Inflammatory macrophage treated with lipopolysaccharide for 1 hour (primary cell): ENCODE data around the gene FBXW7.

Source experiments
- DNase-seq, 2 donors: peaks; one replicate each; pipeline ENCODE4 v3.0.0-alpha.2; 2020 to 2022

Gene FBXW7

GRCh38 chr4:152421576-152421975, 114.3 kb downstream of the FBXW7 start:
- DNase-seq: no peak

GRCh38 chr4:152419809-152420208, 116.1 kb downstream of the FBXW7 start:
- no peak for DNase-seq

- no peak for DNase-seq
These were observed 118.2 kb downstream of the FBXW7 start for GRCh38 chr4:152417673-152418072.

DNA sequence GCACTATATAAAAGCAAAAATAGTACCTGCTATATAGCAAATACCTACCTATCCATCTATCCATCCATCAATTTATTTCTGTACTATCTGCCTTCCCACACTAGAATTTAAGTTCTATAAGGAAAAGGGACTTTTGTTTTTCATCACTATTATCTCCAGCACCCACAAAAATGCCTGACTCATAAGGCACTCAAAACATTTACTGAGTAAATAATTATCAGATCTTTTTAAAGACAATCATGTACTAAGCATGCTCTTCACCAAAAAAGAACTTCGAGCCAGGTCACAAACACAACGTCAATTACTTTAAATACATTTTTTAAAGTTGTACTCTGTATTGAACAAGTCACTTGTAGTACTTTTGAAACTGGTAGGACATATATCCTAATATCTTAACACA, 119.9 kb downstream of the FBXW7 start:
- DNase-seq: no peak

GRCh38 chr4:152408514-152409327, 127.2 kb downstream of the FBXW7 start:
- DNase-seq: peak; percentile 58 to 85

DNA sequence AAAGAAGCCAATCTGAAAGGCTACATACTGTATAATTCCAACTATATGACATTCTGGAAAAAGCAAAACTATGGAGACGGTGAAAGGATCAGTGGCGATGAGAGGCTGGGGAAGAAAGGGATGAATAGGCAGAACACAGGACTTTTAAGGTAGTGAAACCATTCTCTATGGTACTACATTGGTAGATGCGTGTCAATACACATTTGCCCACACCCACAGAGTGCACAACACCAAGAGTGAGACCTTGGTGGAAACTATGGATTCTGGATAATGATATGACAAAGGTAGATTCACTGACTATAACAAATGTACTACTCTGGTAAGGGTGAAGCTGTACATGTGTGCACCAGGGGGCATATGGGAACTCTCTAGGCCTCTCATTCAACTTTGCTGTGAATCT, 134.5 kb downstream of the FBXW7 start:
- no peak for DNase-seq

DNA sequence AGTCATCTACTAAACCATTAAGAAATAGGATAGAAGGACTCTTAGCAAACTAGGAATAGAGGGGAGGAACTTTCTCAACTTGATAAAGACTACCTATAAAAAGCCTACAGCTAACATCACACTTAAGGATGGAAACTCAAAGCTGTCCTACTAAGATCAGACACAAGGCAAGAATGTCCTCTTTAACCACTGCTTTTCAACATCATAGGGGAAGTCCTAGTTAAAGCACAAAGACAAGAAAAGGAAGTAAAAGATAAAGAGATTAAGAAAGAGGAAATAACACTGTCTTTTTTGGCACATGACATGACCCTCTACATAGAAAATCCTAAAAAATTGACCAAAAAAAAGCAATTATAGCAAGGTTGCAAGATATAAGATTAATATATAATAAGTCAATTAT, 136.6 kb downstream of the FBXW7 start:
- peak; percentile 55 to 59 for DNase-seq

- DNase-seq: peak in 1 of 2 donors; percentile 30
These were observed 137.8 kb downstream of the FBXW7 start for GRCh38 chr4:152398060-152398459.

DNA sequence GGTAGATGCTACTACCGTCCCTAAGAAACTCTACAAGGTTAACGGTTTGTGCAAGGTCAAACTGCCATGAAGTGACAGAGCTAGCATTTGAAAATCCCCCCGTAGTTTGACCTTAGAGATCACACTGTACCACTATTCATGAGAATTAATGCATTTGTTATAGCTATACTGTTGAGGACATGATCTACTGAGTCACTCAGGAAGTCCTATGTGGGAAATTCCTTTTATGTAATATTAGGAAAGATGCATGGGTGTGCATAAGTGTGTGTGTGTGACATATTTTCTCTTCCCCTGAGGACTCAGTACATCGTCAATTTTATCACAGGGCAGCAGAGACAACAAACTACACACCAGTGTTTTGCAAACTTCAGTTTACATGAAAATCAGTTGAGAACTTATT, 141.1 kb downstream of the FBXW7 start:
- DNase-seq: peak; percentile 72 to 82

- DNase-seq: no peak
These were observed 143.8 kb downstream of the FBXW7 start for GRCh38 chr4:152392079-152392478.

GRCh38 chr4:152390216-152390615, 145.7 kb downstream of the FBXW7 start:
- DNase-seq: no peak

DNA sequence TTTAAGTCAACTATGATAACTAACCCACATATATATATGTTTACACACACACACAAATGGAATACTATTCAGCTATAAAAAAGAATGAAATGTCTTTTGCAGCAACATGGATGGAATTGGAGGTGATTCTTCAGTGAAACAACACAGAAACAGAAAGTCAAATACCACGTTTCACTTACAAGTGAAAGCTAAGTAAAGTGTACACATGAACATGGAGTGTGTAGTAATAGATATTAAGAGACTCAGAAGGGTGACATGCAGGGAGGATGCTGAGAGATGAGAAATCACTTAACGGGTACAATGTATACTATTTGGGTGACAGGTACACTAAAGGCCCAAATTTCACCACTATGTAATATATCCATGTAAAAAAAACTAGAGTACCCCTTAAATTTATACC, 146.5 kb downstream of the FBXW7 start:
- DNase-seq: no peak

GRCh38 chr4:152385551-152385950, 150.3 kb downstream of the FBXW7 start:
- peak in 1 of 2 donors; percentile 21 for DNase-seq

- no peak for DNase-seq
These were observed 153.7 kb downstream of the FBXW7 start for GRCh38 chr4:152382057-152382785.

DNA sequence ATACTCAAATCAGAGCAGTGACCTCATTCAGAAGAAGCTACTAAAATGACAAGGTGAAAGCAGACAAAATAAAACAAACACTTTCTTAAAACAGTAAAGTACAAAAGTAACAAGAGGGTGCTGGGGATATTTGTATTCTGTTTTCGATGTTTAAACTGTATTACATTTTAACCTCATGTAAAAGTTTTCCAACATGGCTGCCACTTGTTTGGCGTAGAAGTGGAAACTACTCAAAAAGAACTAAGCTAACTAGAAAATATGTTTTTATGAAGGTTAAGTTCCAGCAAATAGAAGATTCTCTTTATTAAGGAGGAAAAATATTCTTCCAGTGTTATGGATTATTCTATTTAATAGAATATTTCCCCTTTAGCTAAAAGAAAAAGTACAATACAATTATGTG, 155.0 kb downstream of the FBXW7 start:
- no peak for DNase-seq

DNA sequence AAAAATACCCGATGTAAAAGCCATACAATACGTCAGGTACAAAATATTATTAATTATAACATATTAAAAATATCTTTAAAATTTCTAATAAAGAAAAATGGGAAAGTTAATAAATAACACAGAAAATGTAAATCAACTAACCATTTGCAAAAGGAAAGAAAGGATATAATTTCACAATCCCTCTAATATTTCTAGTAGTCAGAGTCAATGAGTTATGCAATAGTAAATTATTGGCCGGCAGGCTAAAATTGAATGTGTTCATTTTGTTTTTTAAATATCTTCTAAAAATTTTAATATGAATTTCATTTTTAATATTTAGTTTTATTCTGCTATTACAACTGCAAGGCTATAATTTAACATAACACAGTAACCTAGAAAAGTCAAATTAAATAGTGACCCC, 155.7 kb downstream of the FBXW7 start:
- DNase-seq: no peak

- DNase-seq: no peak
These were observed 161.1 kb downstream of the FBXW7 start for GRCh38 chr4:152374606-152375285.

GRCh38 chr4:152374153-152374552, 161.7 kb downstream of the FBXW7 start:
- no peak for DNase-seq

DNA sequence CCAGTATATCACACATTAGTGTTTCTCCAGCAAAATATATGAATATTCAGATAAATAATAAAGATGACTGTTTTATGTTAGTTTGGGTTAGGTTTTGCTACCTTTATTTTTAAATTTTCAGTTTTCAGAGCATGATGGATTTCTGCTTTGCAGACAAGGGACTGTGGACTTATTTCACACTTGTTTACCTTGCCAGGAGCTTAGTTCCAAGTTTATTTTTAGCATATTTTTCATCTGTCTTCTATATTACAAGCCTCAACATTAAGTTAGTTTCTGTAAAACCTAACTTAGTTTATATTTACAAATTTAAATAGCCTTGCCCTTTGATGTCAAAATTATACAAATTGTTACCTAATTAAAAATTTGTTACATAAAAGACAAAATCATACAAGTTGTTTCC, 163.4 kb downstream of the FBXW7 start:
- no peak for DNase-seq

- no peak for DNase-seq
These were observed 166.0 kb downstream of the FBXW7 start for GRCh38 chr4:152369902-152370295.

DNA sequence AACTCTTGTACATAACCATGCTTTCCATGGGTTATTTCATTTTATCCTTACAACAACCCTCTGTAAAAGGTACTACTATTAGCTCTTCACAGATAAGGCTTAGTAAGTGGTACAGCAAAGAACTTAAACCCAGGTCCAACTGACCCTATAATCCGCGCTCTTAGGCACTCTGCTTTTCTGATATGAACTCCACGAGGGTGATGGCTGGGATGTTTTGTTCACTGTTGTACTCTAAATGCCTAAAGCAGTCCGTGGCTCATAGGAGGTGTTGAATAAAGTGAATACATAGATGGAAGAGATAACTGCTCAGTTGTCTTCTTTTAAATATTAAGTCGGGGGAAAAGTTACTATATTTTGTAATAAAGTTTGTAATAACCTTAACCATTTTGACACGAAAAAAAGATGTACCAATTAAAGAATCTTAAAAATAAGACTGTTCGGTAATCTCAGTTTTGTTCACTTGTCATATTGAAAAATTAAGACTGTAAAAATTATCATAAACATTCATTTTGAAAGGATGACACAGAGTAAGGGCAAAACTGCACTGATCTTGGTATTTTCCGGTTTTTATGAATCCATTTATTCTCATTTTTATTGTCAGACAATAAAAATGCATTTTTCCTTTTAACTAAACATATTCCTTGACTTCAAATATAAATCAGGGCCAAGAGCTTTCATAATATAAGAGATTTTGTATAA, 166.5 kb downstream of the FBXW7 start:
- DNase-seq: no peak

GRCh38 chr4:152368001-152368400, 167.9 kb downstream of the FBXW7 start:
- DNase-seq: no peak

DNA sequence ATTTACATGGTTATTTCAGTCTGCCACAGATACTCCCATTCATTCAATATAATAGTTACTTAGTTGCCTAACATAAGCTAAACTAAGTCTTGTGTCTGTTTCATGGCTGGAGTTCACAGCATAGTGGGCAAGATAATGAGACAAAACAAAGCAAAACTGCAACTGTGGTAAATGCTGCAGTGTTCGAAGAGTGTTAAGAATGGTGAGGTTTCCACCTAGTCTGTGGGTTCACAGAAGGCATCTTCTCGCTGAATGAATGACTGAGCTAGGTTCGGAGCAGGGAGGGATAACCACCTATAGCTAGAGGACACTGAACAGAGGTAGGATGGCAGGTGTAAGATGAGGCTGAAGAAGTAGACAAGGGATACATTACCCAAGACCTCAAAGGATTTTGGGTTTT, 171.0 kb downstream of the FBXW7 start:
- DNase-seq: no peak
